Subcutaneous abdominal adipose tissue (tissue), 5 donors: ENCODE results near the gene RXRA.

Experiments
- H3K27ac ChIP-seq: one replicate; pipeline ENCODE4 v1.7.0; 2013; ENCODE audit warnings: low read depth, mild to moderate bottlenecking, inconsistent platforms, low read length, moderate library complexity
- H3K27me3 ChIP-seq, 5 donors: one replicate each; pipeline ENCODE4 v1.7.0; 2013; ENCODE audit warnings: low read length in 5 of 5, inconsistent platforms in 1 of 5; ENCODE audit not compliant: control insufficient read depth in 5 of 5, insufficient read depth in 4 of 5
- H3K36me3 ChIP-seq, 5 donors: one replicate each; pipeline ENCODE4 v1.7.0; 2013; ENCODE audit warnings: low read length in 5 of 5; ENCODE audit not compliant: control insufficient read depth in 5 of 5, insufficient read depth in 5 of 5
- H3K4me1 ChIP-seq, 5 donors: one replicate each; pipeline ENCODE4 v1.7.0; 2013; ENCODE audit warnings: low read length in 5 of 5, mild to moderate bottlenecking in 3 of 5, moderate library complexity in 1 of 5; ENCODE audit not compliant: control insufficient read depth in 5 of 5, insufficient read depth in 5 of 5
- H3K4me3 ChIP-seq, 5 donors: one replicate each; pipeline ENCODE4 v1.7.0; 2013; ENCODE audit warnings: low read length in 5 of 5, low read depth in 1 of 5
- H3K9ac ChIP-seq, 5 donors: one replicate each; pipeline ENCODE4 v1.7.0; 2013; ENCODE audit warnings: low read length in 5 of 5, mild to moderate bottlenecking in 4 of 5, moderate library complexity in 3 of 5
- H3K9me3 ChIP-seq, 5 donors: one replicate each; pipeline ENCODE4 v1.7.0; 2013; ENCODE audit warnings: low read length in 5 of 5; ENCODE audit not compliant: control insufficient read depth in 5 of 5
- donor health status: healthy.
- donor health status: healthy.
- donor health status: healthy.
- donor health status: healthy.
- donor health status: healthy.

The RXRA gene

DNA sequence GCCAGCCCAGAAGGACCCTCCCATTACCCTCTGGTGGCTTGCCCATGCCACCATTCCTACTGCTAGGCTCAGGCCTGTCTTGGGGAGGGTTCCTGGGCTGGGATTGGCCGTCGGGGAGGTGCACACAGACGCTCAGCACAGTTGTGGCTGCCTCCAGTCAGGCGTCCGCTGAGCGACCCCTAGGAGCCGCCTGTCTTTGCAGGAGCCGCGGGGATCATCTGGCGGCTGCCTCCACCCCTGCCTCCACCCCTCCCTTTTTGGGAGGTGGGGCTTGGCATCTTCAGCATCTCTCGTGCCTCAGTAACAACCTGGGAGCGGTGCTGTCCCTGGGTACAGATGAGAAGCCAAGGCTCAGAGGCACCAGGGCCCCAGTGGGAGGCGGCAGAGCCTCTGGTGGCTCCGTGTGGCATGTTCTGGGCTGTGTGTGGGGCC lies 39.6 kb downstream of the RXRA start:
- Histone ChIP-seq H3K9me3 (no peaks in the 10 kb centered on the region), H3K36me3 (no peaks in the 10 kb centered on the region), H3K4me3 (peak overlapping the region in 2 of 5 donors; percentile 17 to 34), H3K9ac (peak overlapping the region in 3 of 5 donors; percentile 11 to 35 (median 25)), H3K4me1 (peaks cover 10 to 96% (median 87%) of the 10 kb centered on the region in 5 donors), H3K27ac (peak overlapping the region; percentile 67), H3K27me3 (no peaks in the 10 kb centered on the region)

DNA sequence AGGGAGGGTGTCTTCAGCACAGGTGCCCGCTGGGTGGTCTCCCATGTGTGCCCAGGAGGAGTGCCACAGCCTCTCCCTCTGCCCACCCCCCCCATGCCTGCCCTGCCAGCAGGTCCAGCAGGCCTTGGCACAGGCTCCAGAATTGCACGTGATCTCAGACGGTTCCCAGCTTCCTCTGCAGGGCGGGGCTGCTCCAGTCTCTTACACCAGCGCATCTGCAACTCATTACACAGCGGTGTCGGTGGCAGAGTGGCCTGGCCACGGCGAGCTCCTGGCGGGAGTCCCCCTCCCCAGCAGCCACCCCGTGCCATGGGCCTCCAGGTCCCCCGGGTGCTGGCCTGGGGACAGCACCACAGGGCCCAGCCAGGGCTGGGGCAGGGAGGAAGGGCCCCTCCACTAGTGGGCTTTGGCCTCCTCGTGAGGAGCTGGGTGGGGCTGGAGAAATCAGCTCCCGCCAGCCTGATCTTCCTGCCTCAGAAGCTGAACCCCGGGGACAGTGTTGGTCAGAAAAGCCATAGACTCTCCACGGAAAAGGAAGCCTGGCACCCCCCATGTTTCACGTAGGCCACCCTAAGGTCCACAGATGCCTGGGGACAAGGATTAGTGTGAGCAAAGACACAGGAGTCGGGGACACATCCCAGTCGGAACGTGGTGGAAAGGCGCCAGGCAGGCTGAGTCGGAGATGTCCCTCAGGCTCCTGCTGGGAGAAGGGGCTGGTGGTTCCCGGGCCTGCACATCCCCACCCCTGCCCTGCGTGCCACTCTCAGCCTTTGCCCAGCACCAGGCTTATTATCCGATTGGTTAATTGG lies 40.2 kb downstream of the RXRA start:
- Histone ChIP-seq H3K4me3 (peak overlapping the region in 4 of 5 donors; percentile 17 to 34 (median 24)), H3K9me3 (no peaks in the 10 kb centered on the region), H3K36me3 (no peaks in the 10 kb centered on the region), H3K27me3 (no peaks in the 10 kb centered on the region), H3K4me1 (peaks cover 10 to 96% (median 87%) of the 10 kb centered on the region in 5 donors), H3K9ac (peak overlapping the region in 4 of 5 donors; percentile 25 to 71 (median 42)), H3K27ac (peak overlapping the region; percentile 67)

DNA sequence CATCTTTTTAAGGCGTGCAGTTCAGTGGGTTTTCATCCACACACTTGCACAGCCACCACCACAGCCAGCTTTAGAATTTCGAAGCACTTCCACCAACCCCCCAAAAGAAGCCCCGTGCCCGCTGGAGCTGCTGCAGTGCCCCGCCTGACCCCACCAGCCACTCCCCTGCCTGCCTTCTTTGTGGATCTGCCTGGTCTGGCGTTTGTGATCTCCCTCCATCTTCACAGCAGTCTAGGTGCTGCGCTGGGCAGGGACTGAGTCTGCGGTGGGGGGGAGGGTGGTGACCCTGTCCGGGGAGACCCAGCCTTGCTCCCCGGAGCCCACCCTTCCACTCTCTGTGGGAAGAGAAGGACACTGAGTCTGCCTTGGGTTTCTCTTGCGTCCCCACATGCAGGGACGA lies 40.8 kb downstream of the RXRA start:
- peak overlapping the region in 2 of 5 donors; percentile 31 to 54 for H3K9ac ChIP-seq
- no peaks in the 10 kb centered on the region for H3K36me3 ChIP-seq
- no peaks in the 10 kb centered on the region for H3K27me3 ChIP-seq
- H3K4me3 ChIP-seq, result peak overlapping the region in 3 of 5 donors; percentile 17 to 34 (median 22)
- H3K4me1 ChIP-seq, result peaks cover 12 to 96% (median 87%) of the 10 kb centered on the region in 5 donors
- no peaks in the 10 kb centered on the region for H3K9me3 ChIP-seq
- H3K27ac ChIP-seq, result peak overlapping the region; percentile 67

DNA sequence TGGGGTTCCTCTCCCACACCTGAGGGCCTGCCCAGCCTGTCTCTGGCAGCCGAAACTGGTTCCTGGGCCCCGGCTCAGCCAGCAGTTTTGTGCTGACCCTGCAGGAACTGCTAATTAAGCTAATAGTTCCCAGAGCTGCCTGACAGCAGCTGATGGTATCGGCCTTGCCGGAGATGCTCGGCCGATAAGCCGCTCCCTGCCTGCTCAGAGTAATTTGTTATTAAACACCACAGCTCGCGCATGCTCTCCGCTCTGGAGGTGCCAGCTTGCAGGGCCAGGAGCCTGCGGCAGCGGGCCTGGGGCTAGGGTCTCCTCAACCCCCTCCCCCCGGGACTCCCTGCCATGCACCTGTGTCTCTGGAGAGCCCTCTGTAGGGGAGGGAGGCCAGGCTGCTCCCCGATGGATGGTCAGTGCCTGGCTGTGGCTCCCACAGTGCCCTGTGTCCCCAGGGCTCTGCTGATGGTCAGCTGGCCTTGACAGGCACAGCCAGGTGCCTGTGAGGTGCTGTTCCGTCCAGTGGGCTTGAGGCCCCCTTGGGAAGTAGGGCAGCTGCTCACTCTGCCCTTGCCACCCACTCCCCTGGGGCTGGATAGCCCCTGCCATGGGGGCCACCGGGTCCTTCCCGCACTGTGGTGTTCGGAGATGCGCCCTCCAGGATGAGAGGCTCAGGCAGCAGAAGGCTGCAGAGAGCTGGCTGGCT lies 41.7 kb downstream of the RXRA start:
- H3K27ac ChIP-seq, result no peak overlapping the region
- H3K4me3 ChIP-seq, result no peak overlapping the region
- no peaks in the 10 kb centered on the region for H3K9me3 ChIP-seq
- no peaks in the 10 kb centered on the region for H3K36me3 ChIP-seq
- no peaks in the 10 kb centered on the region for H3K27me3 ChIP-seq
- peak overlapping the region in 1 of 5 donors; percentile 10 for H3K9ac ChIP-seq
- peaks cover 17 to 96% (median 88%) of the 10 kb centered on the region in 5 donors for H3K4me1 ChIP-seq

DNA sequence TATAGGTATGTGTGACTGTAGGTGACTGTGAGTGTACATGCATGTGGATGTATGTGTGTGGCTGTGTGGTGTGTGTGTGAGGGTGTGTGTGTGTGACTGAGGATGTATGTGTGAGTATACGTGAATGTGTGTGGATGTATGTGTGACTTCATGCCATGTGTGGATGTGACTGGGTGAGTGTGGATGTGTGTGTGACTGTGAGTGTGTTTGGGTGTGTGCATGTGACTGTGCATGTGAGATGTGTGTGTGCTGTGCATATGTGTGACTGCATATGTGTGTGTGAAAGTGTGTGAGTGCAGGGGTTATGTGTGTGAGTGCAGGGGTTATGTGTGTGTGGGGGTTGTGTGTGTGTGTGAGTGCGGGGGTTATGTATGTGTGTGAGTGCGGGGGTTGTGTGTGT lies 42.3 kb downstream of the RXRA start:
- Histone ChIP-seq H3K36me3 (no peaks in the 10 kb centered on the region), H3K9me3 (no peaks in the 10 kb centered on the region), H3K9ac (no peak overlapping the region), H3K4me1 (peaks cover 17 to 96% (median 88%) of the 10 kb centered on the region in 5 donors), H3K27me3 (no peaks in the 10 kb centered on the region), H3K4me3 (no peak overlapping the region), H3K27ac (no peak overlapping the region)

GRCh38 chr9:134369416-134370212 lies 43.4 kb downstream of the RXRA start:
- Histone ChIP-seq H3K36me3 (no peaks in the 10 kb centered on the region), H3K27ac (peak overlapping the region; percentile 89), H3K4me3 (no peak overlapping the region), H3K9ac (peak overlapping the region in 1 of 5 donors; percentile 22), H3K27me3 (no peaks in the 10 kb centered on the region), H3K4me1 (peaks cover 17 to 97% (median 92%) of the 10 kb centered on the region in 5 donors), H3K9me3 (no peaks in the 10 kb centered on the region)

DNA sequence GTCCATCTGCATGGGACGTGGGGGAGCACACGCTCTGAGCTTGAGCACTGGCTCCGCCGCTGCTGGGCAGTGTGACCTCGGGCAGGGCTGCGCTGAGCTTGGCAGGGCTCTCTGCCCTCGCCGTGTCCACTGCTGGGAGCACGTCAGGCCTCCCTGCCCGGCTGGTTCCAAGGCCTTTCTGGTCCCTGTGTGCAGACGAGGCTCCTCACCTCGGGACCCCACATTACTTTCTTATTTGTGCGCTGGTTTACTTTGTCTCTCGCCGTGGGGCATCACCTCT lies 43.9 kb downstream of the RXRA start:
- Histone ChIP-seq H3K36me3 (no peaks in the 10 kb centered on the region), H3K9ac (peak overlapping the region in 3 of 5 donors; percentile 2 to 26 (median 22)), H3K4me3 (no peak overlapping the region), H3K9me3 (no peaks in the 10 kb centered on the region), H3K27ac (peak overlapping the region; percentile 89), H3K27me3 (no peaks in the 10 kb centered on the region), H3K4me1 (peaks cover 22 to 97% (median 93%) of the 10 kb centered on the region in 5 donors)

DNA sequence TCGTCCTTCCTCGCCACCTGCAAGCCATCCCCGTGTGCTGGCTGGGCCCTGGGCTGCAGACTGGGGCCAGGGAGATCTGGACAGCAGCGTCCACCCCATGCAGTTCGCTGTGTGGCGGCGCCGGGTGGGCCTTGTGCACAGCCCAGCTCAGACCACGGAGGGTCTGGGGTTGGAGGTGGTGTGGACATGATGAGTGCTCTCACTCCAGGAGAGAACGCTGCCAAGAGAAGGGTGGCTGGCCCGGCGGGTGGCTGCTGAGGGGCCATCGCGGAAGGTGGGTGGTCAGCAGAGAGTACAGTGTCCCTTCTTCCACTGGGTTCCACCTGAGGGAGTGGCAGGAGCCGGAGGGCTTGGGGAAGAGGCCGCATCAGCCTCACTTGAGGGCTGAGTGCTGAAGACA lies 44.4 kb downstream of the RXRA start:
- H3K9ac ChIP-seq, result peak overlapping the region in 3 of 5 donors; percentile 2 to 68 (median 26)
- H3K36me3 ChIP-seq, result no peaks in the 10 kb centered on the region
- H3K27ac ChIP-seq, result peak overlapping the region; percentile 89
- H3K9me3 ChIP-seq, result no peaks in the 10 kb centered on the region
- H3K4me3 ChIP-seq, result no peak overlapping the region
- H3K27me3 ChIP-seq, result no peaks in the 10 kb centered on the region
- peaks cover 22 to 97% (median 93%) of the 10 kb centered on the region in 5 donors for H3K4me1 ChIP-seq

DNA sequence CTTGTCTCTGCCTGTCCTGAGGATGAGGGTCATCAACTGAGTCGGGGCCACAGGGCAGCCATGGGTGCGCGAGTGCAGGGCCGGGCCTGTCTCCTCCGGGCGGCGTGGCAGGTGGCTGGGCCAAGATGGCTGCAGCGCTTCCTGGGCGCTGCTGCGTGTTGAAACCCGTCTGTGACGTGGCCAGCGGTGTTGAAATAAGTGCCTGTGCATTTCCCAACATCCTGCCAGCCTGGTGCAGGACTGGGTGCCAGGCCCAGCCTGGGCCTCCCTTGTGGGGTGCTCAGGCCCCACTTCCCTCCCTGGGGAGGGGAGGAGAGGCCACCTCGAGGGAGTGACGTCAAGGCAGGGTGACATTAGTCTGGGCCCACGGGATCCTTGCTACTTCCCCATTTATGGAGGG lies 45.5 kb downstream of the RXRA start:
- no peaks in the 10 kb centered on the region for H3K9me3 ChIP-seq
- H3K27ac ChIP-seq, result peak overlapping the region; percentile 89
- peaks cover 23 to 96% (median 92%) of the 10 kb centered on the region in 5 donors for H3K4me1 ChIP-seq
- H3K36me3 ChIP-seq, result no peaks in the 10 kb centered on the region
- peak overlapping the region in 3 of 5 donors; percentile 48 to 74 (median 68) for H3K9ac ChIP-seq
- no peaks in the 10 kb centered on the region for H3K27me3 ChIP-seq
- no peak overlapping the region for H3K4me3 ChIP-seq
